H9 (cell line): Measurements from ENCODE around the gene SEPTIN12. TPM values are rescaled to one million over a fixed set of nuclear protein-coding genes. Genes with fewer than 3 reads are reported as not detected.

Experiments used
- DNase-seq: peaks from one replicate; pipeline ENCODE4 v3.0.0-alpha.2; 2017
- H2AFZ ChIP-seq: one replicate; pipeline ENCODE4 v1.6.1; 2013; ENCODE audit warnings: mild to moderate bottlenecking, low read length, control low read depth, moderate library complexity
- H2AK5ac ChIP-seq: 2 replicates; pipeline ENCODE4 v1.6.1; 2013; ENCODE audit warnings: low read length, control low read depth, mixed read lengths; ENCODE audit not compliant: insufficient read length
- H2BK120ac ChIP-seq: one replicate; pipeline ENCODE4 v1.6.1; 2013; ENCODE audit warnings: low read depth, mild to moderate bottlenecking, low read length, control low read depth, inconsistent platforms; ENCODE audit not compliant: poor library complexity, severe bottlenecking
- H2BK12ac ChIP-seq: 2 replicates; pipeline ENCODE4 v1.6.1; 2013; ENCODE audit warnings: low read length, control low read depth, mixed read lengths, low read depth; ENCODE audit not compliant: insufficient read length
- H2BK15ac ChIP-seq: 2 replicates; pipeline ENCODE4 v1.6.1; 2013; ENCODE audit warnings: low read depth, low read length, control low read depth
- H2BK20ac ChIP-seq: one replicate; pipeline ENCODE4 v1.6.1; 2013; ENCODE audit warnings: low read depth, mild to moderate bottlenecking, low read length, control low read depth, inconsistent platforms; ENCODE audit not compliant: poor library complexity, severe bottlenecking
- H2BK5ac ChIP-seq: 2 replicates; pipeline ENCODE4 v1.6.1; 2013; ENCODE audit warnings: low read length, control low read depth, mixed read lengths; ENCODE audit not compliant: insufficient read length
- H3K14ac ChIP-seq: 2 replicates; pipeline ENCODE4 v1.6.1; 2013; ENCODE audit warnings: low read length, control low read depth; ENCODE audit not compliant: insufficient read depth
- H3K18ac ChIP-seq: 2 replicates; pipeline ENCODE4 v1.6.1; 2013; ENCODE audit warnings: low read depth, mild to moderate bottlenecking, mixed read lengths, low read length, control low read depth; ENCODE audit not compliant: insufficient read length
- H3K23ac ChIP-seq: 2 replicates; pipeline ENCODE4 v1.6.1; 2013; ENCODE audit warnings: low read length, control low read depth, mixed read lengths, low read depth; ENCODE audit not compliant: insufficient read length
- H3K23me2 ChIP-seq: 2 replicates; pipeline ENCODE4 v1.6.1; 2013; ENCODE audit warnings: low read depth, mild to moderate bottlenecking, mixed read lengths, low read length, control low read depth; ENCODE audit not compliant: insufficient read length, poor library complexity, severe bottlenecking
- H3K27ac ChIP-seq: 2 replicates; pipeline ENCODE4 v1.5.1; 2013; ENCODE audit warnings: low read length, control low read depth, mixed read lengths, low read depth; ENCODE audit not compliant: insufficient read length
- H3K27me3 ChIP-seq: 2 replicates; pipeline ENCODE4 v1.6.1; 2013; ENCODE audit warnings: low read length, control low read depth, inconsistent platforms; ENCODE audit not compliant: insufficient read depth
- H3K4ac ChIP-seq: 2 replicates; pipeline ENCODE4 v1.6.1; 2013; ENCODE audit warnings: low read depth, mild to moderate bottlenecking, control low read depth, inconsistent platforms, low read length, moderate library complexity
- H3K4me1 ChIP-seq: 2 replicates; pipeline ENCODE4 v1.6.1; 2013; ENCODE audit warnings: low read length, control low read depth, inconsistent platforms; ENCODE audit not compliant: insufficient read depth
- H3K4me2 ChIP-seq: 2 replicates; pipeline ENCODE4 v1.6.1; 2013; ENCODE audit warnings: low read length, control low read depth, mixed read lengths; ENCODE audit not compliant: insufficient read length, insufficient read depth
- H3K56ac ChIP-seq: 2 replicates; pipeline ENCODE4 v1.6.1; 2013; ENCODE audit warnings: low read depth, mild to moderate bottlenecking, mixed read lengths, low read length, control low read depth; ENCODE audit not compliant: insufficient read length
- H3K79me1 ChIP-seq: 2 replicates; pipeline ENCODE4 v1.6.1; 2013; ENCODE audit warnings: low read depth, mild to moderate bottlenecking, moderate library complexity, low read length, control low read depth, inconsistent platforms; ENCODE audit not compliant: insufficient read depth, poor library complexity, severe bottlenecking
- H3K79me2 ChIP-seq: 2 replicates; pipeline ENCODE4 v1.6.1; 2013; ENCODE audit warnings: low read length, control low read depth, inconsistent platforms; ENCODE audit not compliant: insufficient read depth
- H3K9ac ChIP-seq: 2 replicates; pipeline ENCODE4 v1.6.1; 2013; ENCODE audit warnings: low read length, control low read depth, mixed read lengths; ENCODE audit not compliant: insufficient read length; ENCODE audit errors: extremely low read depth
- H3K9me3 ChIP-seq: one replicate; pipeline ENCODE4 v1.6.1; 2013; ENCODE audit warnings: low read depth, low read length, inconsistent platforms; ENCODE audit not compliant: control insufficient read depth
- H3T11ph ChIP-seq: one replicate; pipeline ENCODE4 v1.6.1; 2013; ENCODE audit warnings: mild to moderate bottlenecking, low read length, control low read depth, inconsistent platforms
- H4K20me1 ChIP-seq: one replicate; pipeline ENCODE4 v1.6.1; 2013; ENCODE audit not compliant: control insufficient read depth, insufficient read length, insufficient read depth
- H4K5ac ChIP-seq: 2 replicates; pipeline ENCODE4 v1.6.1; 2013; ENCODE audit warnings: low read depth, mild to moderate bottlenecking, mixed read lengths, low read length, control low read depth; ENCODE audit not compliant: insufficient read length
- H4K8ac ChIP-seq: replicated peaks from 2 replicates; pipeline ENCODE4 v1.6.1; 2013; ENCODE audit warnings: low read length, control low read depth, mixed read lengths, low read depth; ENCODE audit not compliant: insufficient read length
- H4K91ac ChIP-seq: 2 replicates; pipeline ENCODE4 v1.6.1; 2013; ENCODE audit warnings: low read depth, mild to moderate bottlenecking, moderate library complexity, mixed read lengths, low read length, control low read depth; ENCODE audit not compliant: insufficient read length
- H3K27ac Mint-ChIP-seq, 3 experiments: 2 replicates in 2 of 3; 3 replicates in 1 of 3; pipeline ENCODE4 v1.8.0; 2020 to 2021; ENCODE audit warnings: mixed read lengths in 3 of 3, mild to moderate bottlenecking in 1 of 3, moderate library complexity in 1 of 3
- H3K27me3 Mint-ChIP-seq: 2 replicates; pipeline ENCODE4 v1.8.0; 2021; ENCODE audit warnings: low read depth, mild to moderate bottlenecking, moderate library complexity, mixed read lengths
- H3K36me3 Mint-ChIP-seq, 3 experiments: 2 replicates in 2 of 3; 3 replicates in 1 of 3; pipeline ENCODE4 v1.8.0; 2020 to 2021; ENCODE audit warnings: low read depth in 3 of 3, mixed read lengths in 3 of 3; ENCODE audit not compliant: insufficient read depth in 1 of 3
- H3K4me1 Mint-ChIP-seq, 2 experiments: 2 replicates each; pipeline ENCODE4 v1.8.0; 2020; ENCODE audit warnings: mixed read lengths in 2 of 2
- H3K4me3 Mint-ChIP-seq, 2 experiments: 2 replicates in 1 of 2; 3 replicates in 1 of 2; pipeline ENCODE4 v1.8.0; 2020 to 2021; ENCODE audit warnings: mild to moderate bottlenecking in 2 of 2, mixed read lengths in 2 of 2, moderate library complexity in 1 of 2
- H3K9me3 Mint-ChIP-seq, 2 experiments: 2 replicates in 1 of 2; 3 replicates in 1 of 2; pipeline ENCODE4 v1.8.0; 2020; ENCODE audit warnings: mild to moderate bottlenecking in 2 of 2, mixed read lengths in 2 of 2, moderate library complexity in 1 of 2
- WGBS: extraction: QIAGEN DNeasy Blood & Tissue Kit; methylation state at CpG from one replicate; pipeline ENCODE4 v1.1.7; 2013; ENCODE audit warnings: missing lambda C conversion rate, low lambda C conversion rate, mixed read lengths; ENCODE audit not compliant: insufficient read length; ENCODE audit errors: extremely low coverage; 5-methylcytosine and 5-hydroxymethylcytosine counted together
- total RNA-seq: library from RNA; stranded (reverse); gene quantifications from 2 replicates; pipeline ENCODE4 v1.2.1, GENCODE V29; 2021
- TF ChIP-seq, protein P1 (sequence below): fragments of 200-600 bp; sonication (generic); conservative IDR thresholded peaks from 3 replicates; pipeline ENCODE4 v1.8.0; 2021; ENCODE audit warnings: antibody characterized with exemption, mild to moderate bottlenecking

The SEPTIN12 gene
- total RNA-seq, 1 experiment from 2014 or later, result 0.48 TPM

- no peak overlapping the region for H4K8ac ChIP-seq
- H3K14ac ChIP-seq, result peak overlapping the region; percentile 6
- no peak overlapping the region for H4K5ac ChIP-seq
- no peaks in the 10 kb centered on the region for H3K9me3 ChIP-seq
- no peaks in the 10 kb centered on the region for H3K9me3 Mint-ChIP-seq
- TF ChIP-seq, protein P1, sequence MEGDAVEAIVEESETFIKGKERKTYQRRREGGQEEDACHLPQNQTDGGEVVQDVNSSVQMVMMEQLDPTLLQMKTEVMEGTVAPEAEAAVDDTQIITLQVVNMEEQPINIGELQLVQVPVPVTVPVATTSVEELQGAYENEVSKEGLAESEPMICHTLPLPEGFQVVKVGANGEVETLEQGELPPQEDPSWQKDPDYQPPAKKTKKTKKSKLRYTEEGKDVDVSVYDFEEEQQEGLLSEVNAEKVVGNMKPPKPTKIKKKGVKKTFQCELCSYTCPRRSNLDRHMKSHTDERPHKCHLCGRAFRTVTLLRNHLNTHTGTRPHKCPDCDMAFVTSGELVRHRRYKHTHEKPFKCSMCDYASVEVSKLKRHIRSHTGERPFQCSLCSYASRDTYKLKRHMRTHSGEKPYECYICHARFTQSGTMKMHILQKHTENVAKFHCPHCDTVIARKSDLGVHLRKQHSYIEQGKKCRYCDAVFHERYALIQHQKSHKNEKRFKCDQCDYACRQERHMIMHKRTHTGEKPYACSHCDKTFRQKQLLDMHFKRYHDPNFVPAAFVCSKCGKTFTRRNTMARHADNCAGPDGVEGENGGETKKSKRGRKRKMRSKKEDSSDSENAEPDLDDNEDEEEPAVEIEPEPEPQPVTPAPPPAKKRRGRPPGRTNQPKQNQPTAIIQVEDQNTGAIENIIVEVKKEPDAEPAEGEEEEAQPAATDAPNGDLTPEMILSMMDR, result no peak
- H3K27ac ChIP-seq, result no peak overlapping the region
- no peak overlapping the region for H2AK5ac ChIP-seq
- peak overlapping the region; percentile 92 for H3K4me2 ChIP-seq
- H2BK20ac ChIP-seq, result no peak overlapping the region
- no peak overlapping the region for H2BK15ac ChIP-seq
- H4K91ac ChIP-seq, result no peak overlapping the region
- H3K23me2 ChIP-seq, result peaks cover 8% of the 10 kb centered on the region
- H3K4me1 ChIP-seq, result no peaks in the 10 kb centered on the region
- no peaks in the 10 kb centered on the region for H3K27me3 ChIP-seq
- peak overlapping the region; percentile 76 for H3K9ac ChIP-seq
- no CpG with 5 or more reads among the region's 48 CpGs for whole genome bisulfite sequencing
- H2AFZ ChIP-seq, result peak overlapping the region; percentile 85
- no peaks in the 10 kb centered on the region for H3K79me2 ChIP-seq
- H3T11ph ChIP-seq, result no peak overlapping the region
- H4K20me1 ChIP-seq, result no peaks in the 10 kb centered on the region
- no peak overlapping the region for H3K56ac ChIP-seq
- H3K4ac ChIP-seq, result no peak overlapping the region
- H3K36me3 Mint-ChIP-seq, result peaks cover 0 to 12% (median 5%) of the 10 kb centered on the region in 3 experiments; a peak in 5 of 7 replicates
- peak overlapping the region; percentile 73 to 84 for H3K4me3 Mint-ChIP-seq
- no peak overlapping the region for H2BK5ac ChIP-seq
- no peaks in the 10 kb centered on the region for H3K27me3 Mint-ChIP-seq
- H3K27ac Mint-ChIP-seq, result peak overlapping the region; percentile 65 to 97 (median 93); a peak in 6 of 7 replicates
- no peak overlapping the region for H2BK120ac ChIP-seq
- DNase-seq, result peak; percentile 98
- H3K23ac ChIP-seq, result no peak overlapping the region
- peak overlapping the region; percentile 18 for H3K18ac ChIP-seq
- no peaks in the 10 kb centered on the region for H3K79me1 ChIP-seq
- peaks cover 22 to 24% of the 10 kb centered on the region in 2 experiments for H3K4me1 Mint-ChIP-seq
- H2BK12ac ChIP-seq, result no peak overlapping the region
Observed at GRCh38 chr16:4768549-4769305, 19.4 kb downstream of the SEPTIN12 start.
